Cardiac muscle cell (in vitro differentiated cells and primary cell): ENCODE results near the gene C11orf65. TPM values are rescaled to one million over a fixed set of nuclear protein-coding genes. Genes with fewer than 3 reads are reported as not detected.

ENCODE experiments used
- DNase-seq, 2 donors: peaks; one replicate each; pipeline versions ENCODE4 v3.0.0 to v3.0.0-alpha.2; 2010 to 2017; ENCODE audit warnings: low read depth in 1 of 2, low spot score in 1 of 2
- H3K27ac ChIP-seq: fragments of 200-600 bp; sonication (generic); 2 replicates; pipeline ENCODE4 v1.5.1; 2016
- H3K27me3 ChIP-seq: fragments of 200-600 bp; sonication (generic); 2 replicates; pipeline ENCODE4 v1.6.0; 2016; ENCODE audit warnings: control low read depth
- H3K36me3 ChIP-seq: fragments of 200-600 bp; sonication (generic); 2 replicates; pipeline ENCODE4 v1.5.1; 2016; ENCODE audit warnings: control low read depth
- H3K4me1 ChIP-seq: fragments of 200-600 bp; sonication (generic); 2 replicates; pipeline ENCODE4 v1.8.1; 2017; ENCODE audit warnings: low read depth, mild to moderate bottlenecking, mixed run types
- H3K4me3 ChIP-seq: fragments of 200-600 bp; sonication (generic); 2 replicates; pipeline ENCODE4 v1.5.1; 2016; ENCODE audit warnings: mild to moderate bottlenecking
- H3K9me3 ChIP-seq: fragments of 200-600 bp; sonication (generic); 2 replicates; pipeline ENCODE4 v1.5.1; 2017; ENCODE audit warnings: low read depth, mild to moderate bottlenecking, control low read depth
- CTCF ChIP-seq: IDR thresholded peaks from 2 replicates; pipeline ENCODE4 v1.5.1; 2012; ENCODE audit warnings: low read depth, mild to moderate bottlenecking, low read length
- polyA plus RNA-seq: library from polyadenylated mRNA; unstranded; fragments of >200 nt; fragmentation: Nextera tagmentation; extraction: Ambion mirVana; gene quantifications from 2 replicates; pipeline ENCODE4 v1.2.1, GENCODE V29; 2016
- total RNA-seq: library from RNA; depleted of rRNA; stranded (reverse); fragments of >200 nt; gene quantifications from 2 replicates; pipeline ENCODE4 v1.2.3, GENCODE V29; 2016

C11orf65 gene
- total and polyA plus RNA-seq, 2 experiments from 2014 or later, result 1.4 to 1.6 TPM

- Histone ChIP-seq H3K27me3 (no peaks in the 10 kb centered on the region), H3K4me3 (no peak overlapping the region), H3K4me1 (peaks cover 5% of the 10 kb centered on the region), H3K27ac (no peak overlapping the region), H3K9me3 (no peaks in the 10 kb centered on the region), H3K36me3 (peaks cover 16% of the 10 kb centered on the region)
- no peak for DNase-seq
- TF ChIP-seq CTCF, result no peak
Measured at GRCh38 chr11:108486828-108487227, 19.5 kb upstream of the C11orf65 start.

DNA sequence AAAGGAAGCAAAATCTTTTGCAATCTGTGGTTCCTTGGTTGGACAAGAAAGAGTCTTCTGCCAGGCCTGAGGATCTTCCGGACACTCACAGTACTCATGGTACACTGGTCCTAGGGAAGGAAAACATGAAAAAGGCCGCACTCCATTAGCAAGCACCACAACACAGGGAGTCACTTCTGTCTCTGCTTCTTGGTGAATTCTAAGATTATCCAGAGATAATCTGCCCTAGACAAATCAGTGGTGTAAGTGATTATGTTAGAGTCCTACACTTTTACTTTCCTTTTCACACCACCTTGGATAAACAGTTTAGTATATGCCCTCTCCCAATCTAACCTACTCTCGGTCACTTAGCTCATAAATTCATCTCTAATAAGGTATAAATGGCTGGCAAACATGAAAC, 19.0 kb upstream of the C11orf65 start:
- peaks cover 17% of the 10 kb centered on the region for H3K36me3 ChIP-seq
- no peak for TF ChIP-seq CTCF

GRCh38 chr11:108483163-108483562, 15.8 kb upstream of the C11orf65 start:
- H3K9me3 ChIP-seq, result no peaks in the 10 kb centered on the region
- TF ChIP-seq CTCF, result no peak
- H3K4me1 ChIP-seq, result peaks cover 5% of the 10 kb centered on the region
- no peak overlapping the region for H3K4me3 ChIP-seq
- H3K27me3 ChIP-seq, result no peaks in the 10 kb centered on the region
- H3K36me3 ChIP-seq, result peaks cover 13% of the 10 kb centered on the region
- no peak overlapping the region for H3K27ac ChIP-seq
- DNase-seq, result no peak

More for the DNA sequence above, 19.0 kb upstream of the C11orf65 start:
- DNase-seq, result no peak
- peaks cover 5% of the 10 kb centered on the region for H3K4me1 ChIP-seq
- no peaks in the 10 kb centered on the region for H3K9me3 ChIP-seq
- H3K4me3 ChIP-seq, result no peak overlapping the region
- no peak overlapping the region for H3K27ac ChIP-seq
- H3K27me3 ChIP-seq, result no peaks in the 10 kb centered on the region

GRCh38 chr11:108474664-108475463, 7.5 kb upstream of the C11orf65 start:
- peaks cover 2% of the 10 kb centered on the region for H3K36me3 ChIP-seq
- H3K9me3 ChIP-seq, result no peaks in the 10 kb centered on the region
- no peak overlapping the region for H3K27ac ChIP-seq
- TF ChIP-seq CTCF, result no peak
- no peaks in the 10 kb centered on the region for H3K27me3 ChIP-seq
- no peak overlapping the region for H3K4me3 ChIP-seq
- H3K4me1 ChIP-seq, result no peaks in the 10 kb centered on the region
- no peak for DNase-seq

DNA sequence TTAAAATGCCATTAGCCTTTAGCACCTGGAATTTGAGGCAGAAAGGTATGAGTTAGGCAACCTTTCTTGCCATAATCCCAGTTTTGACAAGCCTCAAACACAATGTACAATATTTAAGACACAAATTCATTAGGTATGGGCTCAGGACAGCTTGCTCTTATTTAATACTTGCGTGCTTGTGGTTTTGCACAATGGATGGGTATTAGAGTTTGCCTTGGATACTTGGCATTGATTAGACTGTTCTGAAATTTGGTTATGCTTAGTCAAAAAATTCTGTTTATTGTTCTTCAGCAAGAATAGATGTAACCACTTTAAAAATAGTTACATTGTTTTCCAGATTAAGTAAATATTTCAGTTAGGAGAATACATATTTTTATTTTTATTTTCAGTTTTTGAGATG, 5.4 kb upstream of the C11orf65 start:
- Histone ChIP-seq H3K4me3 (no peak overlapping the region), H3K27ac (no peak overlapping the region), H3K4me1 (peaks cover 10% of the 10 kb centered on the region), H3K36me3 (no peaks in the 10 kb centered on the region), H3K9me3 (no peaks in the 10 kb centered on the region), H3K27me3 (no peaks in the 10 kb centered on the region)
- no peak for DNase-seq
- TF ChIP-seq CTCF, result no peak
